ENCODE measurements around the gene CLEC20A.
"Not testable (repeated sequence)": the region's sequence is repeated elsewhere in the genome, so short reads cannot be mapped to it uniquely, and the experiment has no call there.

CLEC20A gene

DNA sequence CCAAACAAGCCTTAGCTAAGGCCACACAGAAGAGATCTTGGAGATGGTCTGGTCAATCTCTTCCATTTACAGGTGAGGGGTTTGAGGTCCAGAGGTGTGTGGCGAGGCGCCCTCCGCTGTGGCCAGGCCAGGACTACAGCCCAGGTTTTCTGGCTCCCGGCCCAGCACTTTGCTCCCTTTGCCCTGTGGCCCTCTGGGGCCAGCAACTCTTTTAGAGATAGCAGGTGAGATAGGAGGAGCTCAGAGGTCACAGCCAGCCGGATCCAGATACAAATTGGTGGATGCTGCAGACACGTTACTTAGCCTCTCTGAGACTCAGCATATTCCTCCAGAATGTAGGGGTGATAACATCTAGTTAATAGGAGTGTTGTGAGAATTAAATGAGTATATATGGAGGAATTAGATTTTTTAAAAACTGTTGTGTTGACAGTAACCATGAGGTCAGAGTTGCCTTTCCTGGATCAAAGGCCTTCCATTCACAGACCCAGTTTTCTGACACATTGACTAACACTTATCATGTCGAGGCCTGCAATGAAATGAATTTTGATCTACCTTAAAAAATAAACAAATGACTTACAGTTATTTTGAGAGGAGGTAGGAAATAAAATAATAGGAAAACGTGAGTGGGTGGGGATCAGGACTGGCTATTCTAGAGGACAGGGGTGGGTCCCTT lies 32.7 kb upstream of the CLEC20A start:
- DNase-seq (ENCODE audit: low spot score): no peak

DNA sequence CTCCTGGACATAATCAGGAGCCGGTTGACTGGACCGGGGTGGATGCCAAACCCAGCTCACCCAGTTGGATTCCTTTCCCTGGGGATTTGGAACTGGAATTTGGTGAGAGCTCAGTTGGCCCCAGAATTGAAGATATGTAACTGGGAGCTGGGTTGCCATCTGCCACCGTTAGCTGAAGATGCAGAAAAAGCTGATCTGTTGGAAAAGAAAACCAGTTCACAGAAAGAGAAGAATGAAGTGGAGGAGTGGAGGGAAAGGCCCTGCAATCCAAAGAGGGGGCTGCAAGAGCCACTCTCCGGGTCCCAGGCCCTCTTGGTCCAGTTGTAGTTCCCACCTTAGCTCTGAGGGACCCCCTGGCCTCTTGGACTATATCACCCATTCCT lies 32.2 kb upstream of the CLEC20A start:
- no peak for DNase-seq (ENCODE audit: low spot score)

DNA sequence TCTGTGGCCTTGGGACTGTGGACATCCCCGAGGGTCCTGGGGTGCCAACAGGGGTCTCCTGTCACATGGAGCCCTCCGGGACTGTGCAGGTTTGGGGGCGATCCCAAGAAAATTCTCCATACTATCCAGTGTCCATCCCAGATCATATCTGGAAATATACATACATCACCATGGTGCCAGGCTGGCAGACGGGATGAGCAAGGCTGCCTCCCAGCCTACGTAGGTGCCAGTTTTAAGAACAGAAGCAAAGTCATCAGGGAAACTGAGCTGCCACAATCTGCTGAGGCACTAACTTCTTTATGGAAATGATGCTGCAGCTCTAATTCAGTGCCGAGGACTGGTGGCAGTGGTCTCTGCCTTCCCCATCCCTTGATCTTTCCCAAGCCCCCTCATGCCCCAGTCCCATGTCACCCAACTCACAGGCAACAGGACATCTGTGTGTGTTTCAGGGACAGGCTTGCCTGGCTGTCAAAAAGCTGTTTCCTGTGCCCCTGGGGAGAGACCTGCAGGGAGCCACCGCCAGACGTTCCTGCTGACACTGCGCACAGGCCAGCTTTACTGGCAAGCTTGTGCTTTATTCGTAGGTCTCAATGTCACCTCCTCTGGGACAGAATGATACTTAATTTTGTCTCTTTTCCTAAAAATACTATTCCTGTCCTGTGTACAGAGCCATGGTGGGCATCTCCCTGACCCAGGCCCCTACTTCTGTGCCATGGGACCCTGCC lies 31.6 kb upstream of the CLEC20A start:
- no peak for DNase-seq (ENCODE audit: low spot score)

DNA sequence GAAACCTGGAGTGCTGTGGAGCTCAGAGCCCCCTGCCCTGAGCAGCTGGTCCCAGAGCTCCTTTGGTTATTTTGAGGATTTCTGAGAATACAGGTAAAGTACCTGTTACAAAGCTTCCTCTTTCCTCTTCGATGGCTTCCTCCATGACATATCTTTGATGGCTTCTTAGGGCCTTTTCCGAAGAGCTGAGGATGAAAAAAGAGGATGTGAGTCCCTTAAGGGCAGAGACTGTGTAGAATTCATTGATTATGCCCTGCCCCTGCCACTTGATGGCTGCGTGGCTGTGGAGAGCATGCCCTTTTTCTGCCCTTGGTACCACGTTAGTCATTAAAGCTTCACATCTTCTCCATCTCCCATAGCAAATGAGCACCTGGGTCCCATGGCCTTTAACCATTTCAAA lies 30.4 kb upstream of the CLEC20A start:
- no peak for DNase-seq (ENCODE audit: low spot score)

DNA sequence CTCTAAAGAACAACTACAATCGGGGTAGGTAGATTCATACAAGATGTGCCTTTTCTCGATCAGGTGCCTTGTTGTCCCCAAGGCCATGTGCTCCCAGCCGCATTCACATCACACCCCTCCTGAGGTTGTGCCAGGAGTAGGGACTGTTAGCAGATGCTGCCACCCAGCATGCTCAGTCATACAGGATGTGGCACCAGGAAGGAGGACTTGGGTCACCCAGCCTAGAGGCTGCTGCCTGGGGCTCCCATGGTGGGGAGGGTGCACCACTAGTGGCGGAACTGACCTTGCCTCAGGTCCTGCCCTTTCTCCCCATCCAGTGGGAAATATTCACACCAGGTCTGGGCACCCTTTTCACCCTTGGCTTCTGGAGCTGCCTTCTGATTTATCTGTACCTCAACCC lies 24.5 kb upstream of the CLEC20A start:
- DNase-seq (ENCODE audit: low spot score): no peak

DNA sequence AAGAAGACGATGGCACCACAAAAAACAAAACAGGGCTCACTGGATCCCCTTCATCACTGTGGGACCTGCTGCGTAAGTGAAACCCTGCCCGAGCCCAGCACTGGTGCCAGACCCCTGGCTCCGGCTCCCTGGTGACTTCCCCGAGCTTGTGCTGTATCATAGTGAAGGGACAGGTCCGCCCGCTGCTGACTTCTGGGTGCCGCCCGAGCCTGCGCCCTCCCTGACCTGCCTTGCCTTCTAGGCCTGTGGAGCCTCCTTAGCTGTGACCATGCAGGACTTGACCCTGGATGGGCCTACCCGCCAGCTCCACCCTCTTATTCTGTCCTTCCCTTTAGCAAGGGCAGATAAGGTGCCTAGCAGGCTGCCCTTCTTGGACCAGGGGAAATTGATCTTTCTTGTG lies 24.0 kb upstream of the CLEC20A start:
- DNase-seq (ENCODE audit: low spot score): no peak

DNA sequence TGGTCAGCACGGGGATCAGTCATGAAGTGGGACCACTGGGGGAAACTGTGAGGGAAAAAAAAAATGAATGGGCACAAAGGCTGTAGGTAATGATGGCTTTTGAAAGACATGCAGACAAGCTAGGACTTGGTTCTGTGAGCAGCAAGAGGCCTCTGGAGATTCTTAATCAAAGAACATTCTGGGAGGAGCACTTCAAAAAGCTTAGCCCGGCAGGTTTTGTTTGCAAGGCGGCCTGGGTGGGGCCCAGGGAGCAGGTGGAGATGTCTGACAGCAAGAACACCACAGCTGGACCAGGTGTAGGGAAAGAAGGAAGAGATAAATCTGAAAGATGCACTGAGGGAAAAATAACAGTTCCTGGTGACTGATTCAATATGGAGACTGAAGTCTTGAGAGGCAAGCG lies 22.1 kb upstream of the CLEC20A start:
- no peak for DNase-seq (ENCODE audit: low spot score)

DNA sequence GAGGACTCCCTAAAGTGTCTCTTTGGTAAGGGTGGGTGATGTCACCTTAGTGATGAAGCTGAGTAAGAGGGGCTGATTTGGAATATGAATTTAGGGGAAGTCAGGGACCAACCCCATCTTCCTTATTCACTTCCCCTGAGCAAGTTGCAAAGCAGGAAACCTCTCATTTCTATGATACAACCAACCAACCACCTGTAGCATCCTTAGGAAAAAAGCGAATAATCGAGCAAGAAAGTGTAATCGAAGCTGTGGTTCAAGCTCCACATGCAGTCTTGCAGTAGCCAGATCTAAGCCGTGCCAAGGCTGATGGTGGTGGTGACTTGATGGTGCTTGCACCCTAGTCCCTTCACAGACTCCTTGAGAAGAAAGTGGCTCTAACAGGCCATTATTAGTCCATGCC lies 19.3 kb upstream of the CLEC20A start:
- DNase-seq (ENCODE audit: low spot score): no peak

DNA sequence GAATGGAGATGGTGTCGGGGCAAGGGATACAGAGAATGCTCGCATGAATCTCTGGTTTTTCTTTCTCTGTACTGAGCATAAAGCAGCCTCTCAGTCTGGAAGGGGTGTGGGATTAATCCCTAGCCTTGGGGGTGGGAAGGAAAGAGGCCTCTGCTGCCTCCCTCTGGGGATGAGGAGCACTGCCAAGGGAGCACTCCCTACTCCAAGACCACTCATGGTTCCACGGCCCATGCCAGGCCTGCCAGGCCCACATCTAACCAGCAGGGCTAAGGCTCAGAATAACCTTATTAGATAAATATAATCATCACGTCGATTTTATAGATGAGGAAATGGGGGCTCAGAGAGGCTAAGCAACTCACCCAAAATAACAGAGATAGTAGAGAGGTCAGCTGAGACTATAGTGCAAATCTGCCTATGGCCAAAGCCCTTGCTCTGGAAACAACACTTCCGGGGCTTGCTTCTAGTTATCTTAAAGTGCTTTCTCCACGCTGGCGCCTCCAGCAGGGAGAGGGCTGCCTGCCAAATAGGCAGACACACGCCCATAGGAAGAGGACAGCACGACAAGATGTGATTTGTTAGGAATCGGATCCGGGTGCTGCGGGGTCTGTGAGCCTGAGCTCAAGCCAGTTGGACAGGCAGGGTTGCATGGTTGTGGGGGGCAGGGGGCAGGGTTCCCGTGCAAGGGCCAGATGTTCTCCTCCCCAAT lies 16.7 kb upstream of the CLEC20A start:
- no peak for DNase-seq (ENCODE audit: low spot score)

DNA sequence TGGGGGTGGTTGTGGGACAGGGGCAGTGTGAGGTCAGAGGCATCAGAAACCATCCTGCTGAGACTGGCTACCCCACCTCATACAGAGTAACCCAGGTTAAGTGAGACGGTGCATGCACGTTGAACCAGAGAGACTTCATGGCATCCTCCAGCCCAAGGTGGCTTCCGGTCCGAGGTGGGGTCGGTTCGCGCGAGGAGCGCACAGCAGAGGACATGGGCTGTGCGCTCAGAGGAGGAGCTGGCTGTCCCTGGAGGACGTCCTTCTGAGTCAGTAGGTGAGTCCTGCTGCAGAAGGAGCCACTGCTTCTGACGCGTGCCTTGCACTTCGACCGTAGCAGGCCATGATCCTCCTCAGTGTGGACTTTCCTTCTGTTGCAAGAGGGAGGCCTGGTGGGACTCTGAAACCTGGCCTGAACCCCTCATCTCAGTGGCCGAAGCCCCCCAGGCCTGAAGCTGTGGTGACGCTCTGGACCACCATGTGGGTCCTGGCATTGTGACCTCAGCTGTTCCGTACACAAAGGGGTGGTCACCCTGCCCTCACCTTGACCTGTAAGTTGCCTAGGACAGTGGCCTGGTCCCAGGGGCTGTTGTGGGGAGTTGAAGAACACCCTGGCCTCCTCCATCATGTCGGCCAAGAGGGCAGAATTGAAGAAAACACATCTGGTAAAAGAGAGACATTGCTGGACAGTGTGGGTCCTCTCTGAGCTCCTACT lies 16.0 kb upstream of the CLEC20A start, which contains the start of gene TEX35:
Gene TEX35 (plus strand): TSS at position 544 of the 712 bp plus-strand sequence. CDS start 80 bp downstream, at position 624.
- no peak for DNase-seq (ENCODE audit: low spot score)

DNA sequence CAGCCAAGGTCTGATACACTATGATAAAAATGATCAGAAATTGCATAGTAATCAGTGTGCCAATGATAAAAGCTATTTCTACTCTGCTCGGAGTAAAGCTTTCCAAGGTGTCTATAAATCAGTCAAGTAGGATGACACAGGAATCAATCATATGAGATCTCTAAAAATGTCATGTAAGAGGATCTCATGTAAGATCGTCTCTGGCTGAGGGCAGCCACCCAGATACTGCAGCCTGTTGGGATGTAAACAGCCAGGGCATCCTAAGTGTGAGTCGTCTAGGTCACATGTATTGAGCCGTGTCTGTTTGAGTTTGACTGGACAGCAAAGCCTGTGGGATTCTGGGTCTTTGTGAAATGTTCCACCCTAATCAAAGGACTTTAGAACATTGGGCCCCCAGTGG lies 13.4 kb upstream of the CLEC20A start:
- no peak for DNase-seq (ENCODE audit: low spot score)

DNA sequence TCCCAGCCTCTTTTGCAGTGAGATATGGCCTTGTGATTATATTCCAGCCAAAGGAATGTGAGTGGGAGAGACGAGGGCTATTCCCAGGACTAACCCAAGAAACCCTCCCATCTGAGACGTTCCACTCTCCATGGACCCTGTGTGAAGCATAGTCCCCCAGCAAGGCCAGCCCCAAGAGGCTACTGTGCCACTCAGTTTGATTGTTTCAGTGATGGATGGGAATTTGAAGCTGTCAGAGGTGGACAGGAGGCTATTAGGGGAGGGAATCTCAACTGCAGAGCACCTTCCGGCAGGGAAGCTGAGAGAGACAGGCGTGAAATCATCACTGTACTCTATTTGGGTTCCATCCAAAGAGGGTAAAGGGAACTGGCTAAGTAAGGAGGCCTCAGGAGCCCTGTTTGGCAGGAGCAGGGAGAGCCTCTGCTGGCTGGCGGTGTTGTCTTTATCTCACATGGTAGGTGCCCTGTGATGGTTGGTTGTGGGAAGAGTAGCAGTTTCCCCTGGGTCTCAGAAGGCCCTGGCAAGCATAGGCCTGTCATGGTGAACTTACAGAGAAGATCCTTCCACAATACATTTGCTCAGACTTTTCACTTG lies 12.7 kb upstream of the CLEC20A start:
- DNase-seq (ENCODE audit: low spot score): no peak

DNA sequence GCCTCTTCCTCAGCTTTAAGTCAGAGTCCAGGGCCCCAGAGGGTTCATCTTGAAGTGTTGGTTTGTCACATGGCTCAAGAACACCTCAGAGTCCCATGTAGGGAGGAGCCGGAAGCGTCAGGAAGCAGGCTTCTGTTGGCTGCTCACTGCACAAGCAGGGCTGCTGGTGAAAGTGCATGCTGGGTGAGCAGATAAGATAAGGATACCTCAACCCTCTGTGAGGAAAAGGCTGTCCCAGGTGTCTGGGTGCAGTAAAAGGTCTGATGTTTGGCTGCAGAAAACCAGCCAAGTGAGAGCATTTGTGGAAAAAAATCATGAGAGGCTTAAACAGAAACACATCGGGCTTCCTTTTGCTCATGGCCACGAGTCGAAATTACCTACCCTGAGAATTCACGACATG lies 9.9 kb upstream of the CLEC20A start:
- no peak for DNase-seq (ENCODE audit: low spot score)

DNA sequence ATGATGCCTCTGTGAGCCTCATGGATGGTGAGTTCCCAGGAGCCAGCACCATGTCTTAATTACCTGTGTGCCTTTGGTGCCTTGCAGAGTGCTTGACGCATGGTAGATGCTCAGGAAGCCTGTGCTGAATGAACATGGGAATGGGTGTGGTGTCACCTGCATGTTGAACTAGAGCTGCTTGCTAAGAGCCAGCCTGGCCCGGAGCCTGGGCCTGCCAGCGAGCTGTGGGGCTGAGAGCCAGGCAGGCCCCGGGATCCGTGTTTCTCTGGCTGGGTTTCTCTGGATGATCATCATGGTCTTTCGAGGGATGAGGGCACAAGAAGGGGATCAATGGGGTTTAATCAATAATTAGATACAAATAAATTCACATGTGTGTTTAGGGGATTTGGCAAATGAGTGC lies 9.4 kb upstream of the CLEC20A start:
- DNase-seq (ENCODE audit: low spot score): no peak

DNA sequence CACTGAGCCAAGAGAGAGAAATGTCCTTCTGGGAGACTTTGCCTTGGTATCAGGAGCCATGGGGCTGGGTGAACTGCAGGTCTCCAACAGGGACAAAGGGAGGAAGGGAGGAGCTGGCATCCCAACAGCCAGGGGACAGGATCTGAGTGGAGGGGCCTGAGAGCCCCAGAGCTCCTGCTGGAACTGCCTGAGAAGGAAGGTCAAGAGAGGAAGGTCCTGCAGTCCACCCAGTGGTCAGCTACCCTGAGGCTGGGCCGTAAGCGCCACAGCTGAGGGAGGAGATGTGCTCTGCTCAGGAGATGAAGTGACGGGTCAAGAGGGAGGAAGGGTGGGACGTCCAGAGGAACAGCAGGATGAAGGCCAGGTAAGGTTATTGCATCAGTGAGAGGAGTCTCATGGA lies 7.5 kb upstream of the CLEC20A start:
- DNase-seq (ENCODE audit: low spot score): no peak

DNA sequence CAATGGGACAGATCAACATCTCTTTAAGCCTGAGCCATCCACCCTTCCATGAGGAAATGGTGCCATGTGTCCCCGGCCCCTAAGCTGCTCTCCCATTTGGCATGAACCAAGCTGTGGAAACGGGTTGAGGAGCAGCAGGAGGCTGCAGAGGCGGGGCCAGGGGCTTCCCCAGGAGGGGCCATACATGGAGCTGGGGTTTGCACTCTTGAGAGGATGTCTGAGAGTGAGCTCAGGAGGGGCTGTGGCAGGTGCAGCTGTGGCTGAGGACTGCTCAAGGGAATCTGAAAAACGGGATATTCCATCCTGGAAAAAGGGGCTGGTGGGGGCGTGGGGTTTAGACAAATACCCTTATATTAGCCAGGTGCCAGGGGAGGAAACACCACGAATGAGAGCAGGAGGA lies 7.1 kb upstream of the CLEC20A start:
- DNase-seq (ENCODE audit: low spot score): no peak

DNA sequence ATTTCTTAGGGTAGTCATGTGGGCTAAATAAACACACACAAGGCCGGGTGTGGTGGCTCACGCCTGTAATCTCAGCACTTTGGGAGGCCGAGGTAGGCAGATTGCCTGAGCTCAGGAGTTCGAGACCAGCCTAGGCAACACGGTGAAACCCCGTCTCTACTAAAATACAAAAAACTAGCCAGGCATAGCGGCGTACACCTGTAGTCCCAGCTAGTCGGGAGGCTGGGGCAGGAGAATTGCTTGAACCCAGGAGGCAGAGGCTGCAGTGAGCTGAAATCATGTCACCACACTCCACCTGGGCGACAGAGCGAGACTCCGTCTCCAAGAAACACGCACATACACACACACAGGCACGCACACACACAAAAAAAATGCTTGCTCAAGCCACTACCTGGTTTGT lies 6.6 kb upstream of the CLEC20A start:
- DNase-seq (ENCODE audit: low spot score): not testable (repeated sequence)

DNA sequence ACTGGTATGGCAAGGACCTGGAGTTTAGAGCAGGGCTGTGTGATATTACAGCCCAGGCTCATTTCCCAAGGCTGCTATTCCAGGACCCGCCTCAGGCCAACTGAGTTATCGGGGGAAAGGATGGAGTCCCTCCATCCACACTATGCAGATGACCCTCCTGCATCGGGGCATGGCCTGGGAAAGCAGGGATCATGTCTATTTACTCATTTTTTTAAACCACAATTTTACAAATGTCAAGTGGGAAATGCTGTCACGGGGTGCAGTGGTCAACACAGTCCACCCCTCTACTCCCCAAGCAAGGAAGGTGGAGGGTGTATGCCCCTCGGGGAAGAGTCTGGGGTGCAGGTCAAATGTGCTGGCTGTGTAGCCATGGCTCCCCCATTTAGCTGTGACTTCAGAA lies 6.1 kb upstream of the CLEC20A start:
- no peak for DNase-seq (ENCODE audit: low spot score)

DNA sequence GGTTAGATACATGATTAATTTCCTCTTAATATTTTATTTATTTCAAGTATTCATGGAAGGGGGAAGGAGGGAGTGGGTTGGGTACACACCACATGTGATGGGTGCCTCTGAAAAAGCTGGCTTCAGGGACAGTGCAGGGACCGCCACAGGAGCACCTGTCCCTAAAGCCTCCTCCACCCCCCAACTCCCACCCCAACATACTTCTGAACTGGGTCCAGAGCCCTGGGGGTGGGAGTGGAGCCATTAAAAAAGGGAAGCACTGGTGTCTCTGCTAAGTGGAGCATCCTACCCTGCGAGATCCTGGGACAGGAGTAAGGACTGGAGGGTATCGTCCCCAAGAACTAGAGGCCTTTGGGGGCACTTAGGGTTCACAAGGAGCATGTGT lies 5.6 kb upstream of the CLEC20A start:
- DNase-seq (ENCODE audit: low spot score): no peak

DNA sequence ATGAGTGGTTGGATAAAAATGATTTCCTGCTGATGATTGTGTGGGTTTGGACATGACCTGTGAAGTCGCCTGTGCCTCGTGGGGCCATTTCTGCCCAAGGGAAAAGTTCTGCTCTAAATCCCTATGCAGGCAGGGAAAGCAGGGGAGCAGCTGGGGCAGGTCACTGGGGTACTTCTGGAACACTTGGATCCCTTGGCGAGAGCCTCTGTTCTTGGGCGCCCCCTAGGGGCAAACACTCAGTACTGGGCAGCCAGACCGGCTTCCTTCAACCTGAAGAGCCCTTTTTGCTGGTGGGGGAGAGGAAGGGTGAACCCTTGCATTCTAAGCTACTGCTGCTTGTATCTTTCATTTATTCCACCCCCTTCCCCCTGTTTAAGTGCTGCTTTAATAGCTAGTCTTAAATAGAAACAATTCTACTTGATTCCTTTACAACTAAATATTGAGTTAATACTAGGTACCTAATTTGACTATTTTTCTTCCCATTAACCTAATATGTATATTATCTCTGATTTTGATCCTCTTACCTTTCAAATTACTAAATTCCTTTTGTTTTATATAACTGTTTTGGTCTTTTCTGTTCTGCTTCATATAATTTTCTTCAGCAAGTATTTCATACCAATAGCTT lies 5.1 kb upstream of the CLEC20A start:
- peak; percentile 61 for DNase-seq (ENCODE audit: low spot score)

DNA sequence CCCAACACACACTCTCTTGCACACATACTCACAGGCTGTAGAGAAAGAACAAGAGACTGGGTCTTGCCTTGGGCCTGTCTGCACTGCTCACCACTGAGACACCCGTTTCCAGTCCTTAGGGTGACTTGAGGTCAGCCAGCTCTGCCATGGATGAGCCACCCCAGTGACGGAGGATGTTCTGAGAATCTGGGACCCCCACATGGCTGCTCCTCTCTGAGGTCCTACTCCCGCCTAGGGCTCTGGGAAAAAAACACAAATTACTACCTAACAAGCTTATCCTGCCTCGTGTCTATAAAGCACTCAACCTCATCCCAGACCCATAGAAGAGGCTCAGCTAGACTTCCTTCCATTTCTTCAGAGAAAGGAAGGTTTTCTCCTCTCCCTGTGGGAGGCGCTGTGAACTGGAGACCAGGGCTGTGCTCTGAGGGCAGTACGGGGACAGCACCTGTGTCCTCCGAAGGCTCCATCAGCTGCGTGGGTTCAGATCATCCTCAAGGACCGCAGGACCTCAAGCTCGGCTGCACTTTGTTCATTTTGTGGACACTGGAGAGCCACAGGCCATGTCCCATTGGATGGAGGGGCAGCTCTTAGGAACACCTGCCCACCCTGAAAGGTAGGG lies 4.3 kb upstream of the CLEC20A start:
- no peak for DNase-seq (ENCODE audit: low spot score)
